Ecto neural progenitor cell (in vitro differentiated cells): Measurements from ENCODE around the gene NRXN3.
"Not testable (repeated sequence)": the region's sequence is repeated elsewhere in the genome, so short reads cannot be mapped to it uniquely, and the experiment has no call there.

Experiments
- DNase-seq: peaks from one replicate; pipeline ENCODE4 v3.0.0-alpha.2; 2018; ENCODE audit warnings: low spot score

The NRXN3 gene

DNA sequence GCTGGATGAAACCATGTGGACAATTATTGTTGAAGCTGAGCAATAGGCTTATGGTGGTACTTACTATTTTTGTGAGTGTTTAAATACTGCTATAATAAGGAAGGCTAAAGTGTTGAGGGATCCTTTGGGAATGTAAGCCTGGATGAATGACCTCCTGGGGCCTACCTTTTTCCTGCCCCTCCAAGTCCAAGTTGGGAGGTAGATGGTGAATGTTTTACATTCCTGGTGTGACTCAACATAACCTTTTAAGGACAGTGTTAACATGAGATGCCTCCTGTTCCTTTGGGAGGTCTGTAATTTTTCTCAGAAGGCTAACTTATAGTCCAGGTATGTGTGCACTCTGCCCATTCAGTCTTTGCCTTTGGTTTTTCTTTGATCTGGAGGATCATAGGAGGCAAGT, 315.9 kb downstream of the NRXN3 start:
- DNase-seq = no peak

- DNase-seq = no peak
Measured at GRCh38 chr14:78486621-78487020, 316.4 kb downstream of the NRXN3 start.

DNA sequence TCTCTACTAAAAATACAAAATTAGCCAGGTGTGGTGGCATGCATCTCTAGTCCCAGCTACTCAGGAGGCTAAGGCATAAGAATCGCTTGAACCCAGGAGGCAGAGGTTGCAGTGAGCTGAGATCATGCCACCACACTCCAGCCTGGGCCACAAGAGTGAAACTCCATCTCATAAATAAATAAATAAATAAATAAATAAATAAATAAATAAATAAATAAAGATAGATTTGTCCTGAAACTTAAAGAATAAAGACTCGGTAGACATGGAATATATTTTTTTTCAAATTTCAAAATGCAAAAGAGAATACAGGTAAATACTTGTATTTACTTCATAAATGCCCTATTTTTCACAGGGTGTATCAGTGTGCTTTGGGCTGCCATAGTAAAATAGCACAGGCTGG, 317.4 kb downstream of the NRXN3 start:
- not testable (repeated sequence) for DNase-seq

DNA sequence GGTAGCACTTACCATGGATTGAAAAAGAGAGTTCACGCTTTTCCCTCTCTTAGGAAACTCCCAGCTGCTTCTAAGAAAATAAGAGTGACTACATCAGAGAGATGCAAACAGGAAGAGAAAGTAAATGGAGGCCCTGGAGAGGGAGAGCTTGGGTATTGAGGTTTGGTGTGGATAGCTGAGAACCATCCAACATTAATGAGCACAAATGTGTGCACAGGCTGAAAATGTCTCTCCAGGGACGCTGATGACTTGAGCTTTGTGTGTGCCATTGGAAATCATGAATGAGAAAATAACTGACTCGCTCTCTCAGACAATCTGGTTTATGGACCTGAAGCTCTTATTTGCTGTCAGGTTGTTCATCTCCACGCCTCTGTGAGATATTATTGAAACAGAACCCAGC, 318.8 kb downstream of the NRXN3 start:
- no peak for DNase-seq

DNA sequence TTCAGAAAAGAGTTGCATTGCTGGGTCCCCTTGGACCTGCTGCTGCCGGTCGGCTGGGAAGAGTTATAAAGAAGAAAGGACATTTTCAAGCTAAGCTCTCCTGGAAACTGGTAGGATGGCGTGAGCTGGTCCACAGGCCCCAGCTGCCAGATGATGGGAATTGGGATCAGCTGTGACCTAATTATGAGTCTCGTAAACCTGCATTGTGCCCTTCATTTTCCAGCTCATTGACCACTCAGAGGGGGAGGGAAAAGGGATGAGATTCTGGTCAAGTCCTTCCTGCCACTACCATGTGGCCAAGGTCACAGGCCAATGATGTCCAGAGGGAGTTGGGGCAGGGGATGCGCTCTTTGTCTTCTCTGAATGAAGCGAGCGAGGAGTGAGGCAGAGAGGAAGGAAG, 320.9 kb downstream of the NRXN3 start:
- DNase-seq = no peak

DNA sequence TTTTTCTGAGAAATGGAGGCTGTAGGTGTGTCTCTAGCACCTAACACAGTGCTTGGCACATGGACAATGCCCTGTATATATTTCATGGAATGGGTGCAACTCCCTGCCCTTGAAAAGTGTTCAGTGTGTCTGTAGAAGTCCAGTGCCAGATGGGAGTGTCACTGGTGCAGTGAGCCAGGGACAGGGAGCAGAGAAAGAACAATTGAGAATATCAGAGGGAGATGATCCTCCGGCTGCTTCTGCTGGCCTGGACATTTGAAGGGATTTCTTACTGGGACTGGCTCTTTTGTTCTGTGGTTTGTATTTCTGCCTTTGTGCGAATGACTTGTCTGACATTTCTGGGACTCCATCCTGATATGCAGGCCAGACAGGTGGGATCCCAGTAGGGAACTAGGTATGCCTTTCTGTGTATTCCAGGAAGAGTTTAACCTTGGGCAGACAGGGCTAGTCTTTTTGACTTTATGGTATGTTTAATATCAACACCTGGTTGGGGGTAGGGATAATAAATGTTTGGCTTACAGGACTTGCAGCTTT, 328.0 kb downstream of the NRXN3 start:
- DNase-seq = no peak

DNA sequence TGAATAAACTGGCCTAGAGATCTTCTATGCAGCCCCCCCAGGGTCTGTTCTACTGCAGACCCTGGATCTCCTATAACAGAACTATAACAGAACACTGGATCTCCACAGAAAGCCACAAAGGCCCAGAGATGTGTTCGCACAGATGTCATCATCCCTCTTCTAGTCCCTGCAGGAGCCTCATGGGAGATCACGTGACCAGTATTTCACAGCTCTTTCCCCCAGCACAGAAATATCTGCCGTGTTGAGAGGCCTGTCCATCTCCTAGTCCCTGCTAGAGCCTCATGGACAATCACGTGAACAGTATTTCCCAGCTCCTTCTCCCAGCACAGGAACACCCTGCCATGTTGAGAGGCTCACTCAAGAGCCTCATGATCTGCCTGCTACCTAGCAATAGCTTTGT, 331.7 kb downstream of the NRXN3 start:
- DNase-seq = no peak

- DNase-seq = no peak
Measured at GRCh38 chr14:78508023-78508422, 337.9 kb downstream of the NRXN3 start.

DNA sequence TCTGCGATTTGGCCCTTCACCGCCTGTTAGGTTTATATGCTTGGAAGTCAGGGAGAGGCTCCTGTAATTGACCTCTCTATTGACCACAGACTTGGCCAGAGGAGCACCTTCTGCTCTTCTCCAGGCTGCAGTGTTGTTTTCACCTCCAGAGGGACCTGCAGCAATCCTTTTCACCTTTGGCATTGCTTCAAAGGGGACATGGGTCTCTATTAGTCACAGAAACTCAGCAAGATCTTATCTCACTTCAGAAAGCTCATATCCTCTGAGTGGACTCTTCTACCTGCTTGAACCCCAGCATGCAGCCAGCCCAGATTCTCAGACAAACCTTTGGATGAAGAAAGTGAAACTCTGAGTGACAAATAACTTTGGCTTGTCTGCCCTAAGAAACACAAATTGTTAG, 339.3 kb downstream of the NRXN3 start:
- DNase-seq = no peak

DNA sequence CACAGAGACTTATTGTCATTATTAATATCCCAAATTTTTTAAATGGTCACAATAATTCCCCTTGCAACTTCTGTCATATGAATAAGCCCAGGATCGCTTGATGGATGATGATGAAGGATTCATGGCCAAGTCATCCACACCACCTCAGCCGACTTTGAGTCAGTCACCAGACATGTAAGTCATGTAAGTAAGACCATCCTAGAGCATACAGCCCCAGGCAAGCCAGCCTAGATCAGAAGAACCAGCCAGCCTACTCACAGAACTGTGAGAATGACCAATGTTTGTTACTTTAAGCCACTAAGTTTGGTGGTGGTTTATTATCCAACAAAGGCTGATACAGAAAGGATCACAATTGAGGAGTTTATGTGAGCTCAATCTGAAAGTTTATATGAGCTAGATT, 341.8 kb downstream of the NRXN3 start:
- DNase-seq = no peak

DNA sequence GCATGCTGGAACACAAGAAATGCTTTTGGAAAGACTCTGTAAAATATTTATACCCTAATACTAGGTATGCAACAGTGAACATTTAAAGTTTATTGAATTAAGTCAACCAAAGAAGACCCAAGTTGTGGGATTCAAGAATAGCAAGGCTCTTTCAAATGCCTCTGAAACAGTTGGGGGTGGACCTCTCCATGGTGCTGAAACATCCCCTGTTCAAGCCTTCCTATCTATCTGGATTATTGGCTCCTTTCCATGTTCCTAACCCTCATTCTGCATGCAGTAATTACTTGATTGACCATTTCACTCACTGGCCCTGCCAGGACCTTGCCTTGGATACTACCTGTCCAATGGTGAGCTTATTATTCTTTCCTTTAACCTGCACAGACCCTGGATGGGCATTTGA, 349.7 kb downstream of the NRXN3 start:
- DNase-seq = peak; percentile 65

GRCh38 chr14:78524196-78524595, 354.0 kb downstream of the NRXN3 start:
- no peak for DNase-seq

GRCh38 chr14:78524766-78525165, 354.6 kb downstream of the NRXN3 start:
- DNase-seq = no peak

DNA sequence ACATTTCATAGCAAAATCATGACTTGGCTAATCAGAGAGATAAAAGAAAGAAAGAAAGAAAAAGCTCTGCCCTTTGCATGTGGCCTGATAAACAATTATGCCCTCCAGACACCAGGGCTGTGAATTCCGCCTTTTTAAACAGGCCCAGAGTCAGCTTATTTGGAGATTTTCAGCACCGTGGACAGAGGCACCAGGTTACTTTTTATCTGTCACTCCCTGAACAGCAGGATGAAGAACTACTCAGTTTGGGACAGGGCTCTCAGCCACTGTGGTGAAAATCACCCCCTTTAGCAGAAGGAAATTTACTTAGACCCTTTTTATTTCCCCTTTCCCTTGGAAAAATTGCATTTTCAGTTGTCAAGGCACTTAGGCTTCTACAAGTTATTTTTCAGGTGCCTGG, 359.9 kb downstream of the NRXN3 start:
- DNase-seq = peak; percentile 66

DNA sequence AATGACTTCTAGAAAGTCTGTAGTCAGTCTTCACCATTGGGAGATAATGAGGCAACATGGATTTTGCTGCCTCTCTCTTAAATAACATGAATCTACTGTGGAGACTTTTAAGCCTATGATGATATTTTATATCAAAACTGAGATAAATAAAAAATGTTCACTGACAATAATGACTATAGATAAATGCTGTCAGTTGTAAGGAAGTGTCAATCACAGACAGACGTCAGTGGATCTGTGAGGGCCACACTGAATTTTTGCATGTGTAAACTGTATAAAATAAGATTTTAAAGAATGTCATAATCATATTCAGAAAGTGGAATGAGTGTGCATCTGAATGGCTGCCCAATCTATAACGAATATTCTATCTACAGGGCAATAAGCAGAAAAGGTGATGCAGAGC, 364.0 kb downstream of the NRXN3 start:
- DNase-seq = no peak

- DNase-seq = no peak
Measured at GRCh38 chr14:78535041-78535440, 364.9 kb downstream of the NRXN3 start.

GRCh38 chr14:78541788-78542187, 371.6 kb downstream of the NRXN3 start:
- not testable (repeated sequence) for DNase-seq

- no peak for DNase-seq
Measured at GRCh38 chr14:78543433-78543832, 373.3 kb downstream of the NRXN3 start.

GRCh38 chr14:78561074-78561473, 390.9 kb downstream of the NRXN3 start:
- no peak for DNase-seq

DNA sequence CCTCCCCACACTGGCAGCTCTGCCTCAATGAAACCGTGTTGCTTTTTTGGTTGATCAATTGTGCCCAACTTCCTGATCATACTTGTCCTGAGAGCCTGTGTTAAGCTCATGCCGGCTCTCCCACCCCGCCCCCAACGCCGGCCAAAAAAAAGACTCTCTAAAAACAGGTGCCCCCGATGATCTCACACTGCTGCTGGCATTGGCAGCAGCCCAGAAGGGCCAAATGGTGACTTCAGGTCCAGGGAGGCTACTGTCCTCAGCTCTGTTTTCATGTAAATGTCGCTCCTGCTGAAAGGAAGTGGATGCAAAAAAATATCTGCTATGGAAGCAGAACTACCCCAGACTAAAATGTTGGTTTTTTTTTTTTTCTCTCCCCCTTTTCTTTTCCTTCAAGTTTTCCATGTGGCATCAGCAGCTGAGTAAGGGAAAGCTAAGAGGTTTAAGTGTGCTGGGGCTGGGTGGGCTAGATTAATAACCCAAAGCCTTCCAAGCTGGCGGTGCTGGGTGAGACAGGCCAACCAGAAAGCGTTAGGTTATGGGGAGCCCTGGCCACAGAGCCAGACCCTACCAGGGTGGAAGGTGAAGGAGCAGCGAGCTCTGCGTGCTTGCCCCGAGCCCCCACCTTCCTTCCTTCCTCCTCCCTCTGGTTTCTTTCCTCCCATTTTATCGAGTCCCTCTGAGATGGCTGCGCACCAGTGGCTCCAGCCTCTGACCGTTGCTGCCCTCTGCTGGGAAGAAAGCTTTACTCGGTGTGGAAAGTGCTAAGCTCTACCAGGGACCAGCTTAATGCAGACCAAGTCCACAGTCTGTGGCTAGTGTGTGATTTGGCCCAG, 396.1 kb downstream of the NRXN3 start:
- peak; percentile 87 for DNase-seq

DNA sequence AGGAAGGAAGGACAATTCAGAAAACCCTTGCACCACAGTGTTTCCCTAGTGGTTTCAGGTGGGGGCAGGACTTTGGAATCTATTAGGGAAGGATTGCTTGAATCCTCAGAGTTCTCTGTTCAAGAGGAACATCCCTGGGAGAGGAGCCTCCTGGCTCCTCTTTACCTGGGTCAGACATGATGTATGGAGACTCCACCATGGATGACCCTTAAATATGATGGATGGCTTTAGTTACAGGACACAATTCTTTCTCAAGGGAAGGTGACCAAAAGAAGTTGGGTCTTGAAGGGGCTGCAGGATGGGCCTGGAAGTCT, 396.6 kb downstream of the NRXN3 start:
- DNase-seq = no peak

DNA sequence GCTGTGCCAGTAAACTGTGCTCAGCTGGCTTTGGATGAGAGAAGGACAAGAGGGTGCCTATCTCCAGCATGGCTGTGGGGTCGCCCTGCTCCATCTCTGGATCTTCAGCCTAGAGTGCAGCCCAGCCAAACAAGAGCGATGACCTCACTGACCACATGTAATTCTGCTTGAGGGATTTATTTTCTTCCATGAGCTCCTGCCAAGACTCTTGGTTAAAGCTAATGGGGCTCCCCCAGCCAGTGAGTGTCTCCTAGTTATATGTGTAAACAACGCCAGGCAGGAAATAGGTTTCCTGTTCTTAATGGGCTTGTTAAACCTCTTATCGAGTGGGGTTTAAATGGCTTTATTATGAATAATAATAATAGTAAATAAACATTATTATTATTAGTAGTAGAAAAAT, 397.2 kb downstream of the NRXN3 start:
- no peak for DNase-seq

DNA sequence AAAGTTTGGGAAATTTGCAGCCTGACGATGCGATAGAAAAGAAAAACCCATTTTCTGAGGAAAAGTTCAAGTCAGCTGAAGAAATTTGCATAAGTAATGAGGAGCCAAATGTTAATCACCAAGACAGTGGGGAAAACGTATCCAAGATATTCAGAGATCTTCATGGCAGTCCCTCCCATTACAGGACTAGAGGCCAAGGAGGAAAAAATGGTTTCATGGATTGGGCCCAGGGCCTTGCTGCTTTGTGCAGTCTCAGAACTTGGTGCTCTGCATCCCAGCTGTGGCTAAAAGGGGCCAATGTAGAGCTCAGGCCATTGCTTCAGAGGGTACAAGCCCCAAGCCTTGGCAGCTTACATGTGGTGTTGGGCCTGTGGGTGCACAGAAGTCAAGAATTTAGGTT, 403.6 kb downstream of the NRXN3 start:
- not testable (repeated sequence) for DNase-seq
